OCI-LY3 (cell line): ENCODE measurements around the gene TACC3.
A peak's percentile ranks its signal among the peaks of the same experiment; 100 is the strongest.

Experiments
- H2AFZ ChIP-seq: fragments of 200-600, 300-600 bp; shearing (Covaris generic); 2 replicates; pipeline ENCODE4 v1.6.0; 2014; ENCODE audit warnings: antibody characterized with exemption, low read depth, low read length
- H3K27ac ChIP-seq: fragments of 200-600, 300-600 bp; sonication (generic); 2 replicates; pipeline ENCODE4 v1.5.1; 2014; ENCODE audit warnings: mild to moderate bottlenecking, low read length, moderate library complexity, mixed read lengths
- H3K27me3 ChIP-seq: fragments of 200-600, 300-600 bp; sonication (generic); 2 replicates; pipeline ENCODE4 v1.6.1; 2014; ENCODE audit warnings: low read depth, low read length, mixed read lengths
- H3K36me3 ChIP-seq: fragments of 200-600, 300-600 bp; sonication (generic); replicated peaks from 2 replicates; pipeline ENCODE3; 2014; ENCODE audit warnings: low read depth, low read length, mixed read lengths
- H3K4me1 ChIP-seq: fragments of 300-600, 200-600 bp; sonication (generic); 2 replicates; pipeline ENCODE4 v1.6.1; 2014; ENCODE audit warnings: low read length, mixed read lengths
- H3K4me2 ChIP-seq: fragments of 200-600, 300-600 bp; sonication (generic); 2 replicates; pipeline ENCODE4 v1.6.1; 2014; ENCODE audit warnings: low read length, mixed read lengths
- H3K4me3 ChIP-seq: fragments of 300-600, 200-600 bp; sonication (generic); 2 replicates; pipeline ENCODE4 v1.5.1; 2014; ENCODE audit warnings: antibody characterized with exemption, mild to moderate bottlenecking, low read length, moderate library complexity
- H3K79me2 ChIP-seq: fragments of 300-600, 200-600 bp; shearing (Covaris generic); 2 replicates; pipeline ENCODE4 v1.6.1; 2014; ENCODE audit warnings: mild to moderate bottlenecking, low read length, mixed read lengths
- H3K9ac ChIP-seq: fragments of 300-600, 200-600 bp; shearing (Covaris generic); 2 replicates; pipeline ENCODE4 v1.6.0; 2014; ENCODE audit warnings: mild to moderate bottlenecking, low read length, moderate library complexity
- H3K9me3 ChIP-seq: fragments of 200-600, 300-600 bp; shearing (Covaris generic); 2 replicates; pipeline ENCODE4 v1.6.1; 2014; ENCODE audit warnings: low read length, mixed read lengths; ENCODE audit not compliant: insufficient read depth
- H4K20me1 ChIP-seq: fragments of 200-600, 300-600 bp; sonication (generic); 2 replicates; pipeline ENCODE4 v1.6.1; 2016; ENCODE audit warnings: low read length, mixed read lengths; ENCODE audit not compliant: insufficient read depth
- CTCF ChIP-seq: fragments of 200-600, 300-600 bp; sonication (generic); IDR thresholded peaks from 2 replicates; pipeline ENCODE4 v1.5.1; 2014; ENCODE audit warnings: antibody characterized with exemption, low read length, low read depth
- EZH2phosphoT487 ChIP-seq: fragments of 200-600 bp; shearing (Covaris generic); IDR thresholded peaks from 2 replicates; pipeline ENCODE4 v1.6.1; 2018; ENCODE audit warnings: antibody characterized with exemption, mixed run types, low read depth

The TACC3 gene

GRCh38 chr4:1744552-1744951 is 23.2 kb downstream of the TACC3 start:
- Histone ChIP-seq H3K27ac (no peak overlapping the region), H3K36me3 (peaks cover 32% of the 10 kb centered on the region), H3K4me2 (no peak overlapping the region), H3K9me3 (no peaks in the 10 kb centered on the region), H3K79me2 (no peaks in the 10 kb centered on the region), H3K4me1 (peaks cover 4% of the 10 kb centered on the region), H3K4me3 (no peak overlapping the region), H3K27me3 (no peaks in the 10 kb centered on the region), H2AFZ (no peak overlapping the region), H3K9ac (no peak overlapping the region), H4K20me1 (no peaks in the 10 kb centered on the region)
- TF ChIP-seq EZH2phosphoT487 (no peak), CTCF (no peak)

DNA sequence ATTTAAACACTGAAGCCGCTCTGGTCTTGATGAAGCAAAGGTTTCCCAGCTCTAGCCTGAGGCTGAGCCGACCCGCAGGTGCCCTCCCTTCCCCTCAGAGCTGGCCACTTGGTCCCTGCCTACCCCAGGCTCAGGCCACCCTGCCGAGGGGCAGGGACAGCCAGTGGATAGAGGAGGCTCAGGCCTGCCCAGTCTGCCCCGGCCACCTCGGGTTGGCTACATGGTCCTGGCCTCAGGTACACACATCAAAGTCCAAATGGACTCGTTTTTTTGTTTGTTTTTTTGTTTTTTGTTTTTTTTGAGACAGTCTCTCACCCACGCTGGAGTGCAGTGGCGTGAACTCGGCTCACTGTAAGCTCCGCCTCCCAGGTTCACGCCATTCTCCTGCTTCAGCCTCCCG is 23.8 kb downstream of the TACC3 start:
- Histone ChIP-seq H3K4me3 (no peak overlapping the region), H3K27ac (no peak overlapping the region), H3K36me3 (peaks cover 27% of the 10 kb centered on the region), H4K20me1 (no peaks in the 10 kb centered on the region), H3K4me1 (peaks cover 4% of the 10 kb centered on the region), H3K27me3 (no peaks in the 10 kb centered on the region), H2AFZ (no peak overlapping the region), H3K79me2 (no peaks in the 10 kb centered on the region), H3K4me2 (no peak overlapping the region), H3K9ac (no peak overlapping the region), H3K9me3 (no peaks in the 10 kb centered on the region)
- TF ChIP-seq EZH2phosphoT487: no peak
- no peak for TF ChIP-seq CTCF

DNA sequence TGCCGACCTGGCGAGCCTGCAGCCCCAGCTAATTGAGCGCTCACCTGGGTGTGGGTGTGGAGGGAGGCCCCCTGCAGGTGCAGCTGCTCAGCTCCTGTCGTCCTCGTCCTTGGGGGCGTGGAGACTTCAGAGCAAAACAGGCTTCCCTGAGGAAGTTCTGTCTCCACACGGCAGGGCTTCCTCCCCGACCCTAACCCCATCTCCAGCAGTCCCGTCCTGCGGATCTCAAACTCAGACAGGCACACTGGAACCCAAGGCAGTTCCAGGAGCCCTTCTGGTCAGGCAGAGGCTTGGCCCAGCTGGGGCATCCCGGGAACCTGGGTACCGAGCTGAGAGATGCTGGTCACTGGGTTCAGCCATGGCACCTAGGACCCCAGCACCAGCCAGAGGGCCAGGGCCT is 24.4 kb downstream of the TACC3 start:
- Histone ChIP-seq H3K79me2 (no peaks in the 10 kb centered on the region), H2AFZ (no peak overlapping the region), H3K4me2 (no peak overlapping the region), H4K20me1 (no peaks in the 10 kb centered on the region), H3K36me3 (peaks cover 21% of the 10 kb centered on the region), H3K27me3 (no peaks in the 10 kb centered on the region), H3K9me3 (no peaks in the 10 kb centered on the region), H3K9ac (no peak overlapping the region), H3K4me3 (no peak overlapping the region), H3K4me1 (peaks cover 4% of the 10 kb centered on the region), H3K27ac (no peak overlapping the region)
- no peak for TF ChIP-seq CTCF
- TF ChIP-seq EZH2phosphoT487: no peak

- no peak overlapping the region for H3K4me2 ChIP-seq
- TF ChIP-seq EZH2phosphoT487: no peak
- peak; percentile 78 for TF ChIP-seq CTCF
- no peak overlapping the region for H3K27ac ChIP-seq
- H3K4me1 ChIP-seq: peaks cover 4% of the 10 kb centered on the region
- H3K79me2 ChIP-seq: no peaks in the 10 kb centered on the region
- peaks cover 16% of the 10 kb centered on the region for H3K36me3 ChIP-seq
- no peaks in the 10 kb centered on the region for H3K9me3 ChIP-seq
- no peak overlapping the region for H3K4me3 ChIP-seq
- no peaks in the 10 kb centered on the region for H3K27me3 ChIP-seq
- H3K9ac ChIP-seq: no peak overlapping the region
- no peaks in the 10 kb centered on the region for H4K20me1 ChIP-seq
- H2AFZ ChIP-seq: no peak overlapping the region
Observed at GRCh38 chr4:1746265-1746691, 25.0 kb downstream of the TACC3 start.
